ENCODE results near the gene IPO11. TPM values are rescaled to one million over a fixed set of nuclear protein-coding genes. Genes with fewer than 3 reads are reported as not detected.
"Not testable (repeated sequence)": the region's sequence is repeated elsewhere in the genome, so short reads cannot be mapped to it uniquely, and the experiment has no call there.

The IPO11 gene
- total and polyA plus RNA-seq, 5 donors from 2014 or later: 3.7 to 23.3 (median 6.8) TPM

DNA sequence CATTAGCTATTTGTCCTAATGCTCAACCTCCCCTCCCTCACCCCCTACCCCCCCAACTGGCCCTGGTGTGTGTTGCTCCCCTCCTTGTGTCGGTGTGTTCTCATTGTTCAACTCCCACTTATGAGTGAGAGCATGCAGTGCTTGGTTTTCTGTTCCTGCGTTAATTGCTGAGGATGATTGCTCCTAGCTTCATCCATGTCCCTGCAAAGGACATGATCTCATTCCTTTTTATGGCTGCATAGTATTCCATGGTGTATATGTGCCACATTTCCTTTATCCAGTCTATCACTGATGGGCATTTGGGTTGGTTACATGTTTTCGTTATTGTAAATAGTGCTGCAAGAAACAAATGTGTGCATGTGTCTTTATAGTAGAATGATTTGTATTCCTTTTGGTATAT, 153.2 kb downstream of the IPO11 start:
- peaks cover 10% of the 10 kb centered on the region for H3K36me3 ChIP-seq (ENCODE audit: control insufficient read depth, insufficient read depth, low read length)
- not testable (repeated sequence) for H3K27me3 Mint-ChIP-seq; H3K4me1 Mint-ChIP-seq; H3K9me3 ChIP-seq (ENCODE audit: control insufficient read depth in 2 of 2, low read length in 2 of 2); DNase-seq; H3K27ac ChIP-seq (ENCODE audit: insufficient read depth, low read length, poor library complexity, severe bottlenecking); H3K4me1 ChIP-seq (ENCODE audit: control insufficient read depth, insufficient read depth, low read length, poor library complexity, severe bottlenecking); H3K4me3 Mint-ChIP-seq; ATAC-seq (ENCODE audit: low read depth in 2 of 2); H3K27ac Mint-ChIP-seq; H3K4me3 ChIP-seq (ENCODE audit: low read depth, low read length); H3K27me3 ChIP-seq (ENCODE audit: control insufficient read depth, insufficient read depth, low read length)
- Mint-ChIP-seq H3K9me3 (peaks cover 1 to 24% (median 6%) of the 10 kb centered on the region in 7 donors), H3K36me3 (peaks cover 61% of the 10 kb centered on the region)

GRCh38 chr5:62568143-62568542, 155.6 kb downstream of the IPO11 start:
- peaks cover 1 to 24% (median 6%) of the 10 kb centered on the region in 7 donors for H3K9me3 Mint-ChIP-seq
- DNase-seq (no peak), ATAC-seq (ENCODE audit: low read depth in 2 of 2) (no peak)
- Histone ChIP-seq H3K4me1 (ENCODE audit: control insufficient read depth, insufficient read depth, low read length, poor library complexity, severe bottlenecking) (no peaks in the 10 kb centered on the region), H3K9me3 (ENCODE audit: control insufficient read depth in 2 of 2, low read length in 2 of 2) (peaks cover 2 to 5% of the 10 kb centered on the region in 2 experiments), H3K4me3 (ENCODE audit: low read depth, low read length) (no peak overlapping the region), H3K27me3 (ENCODE audit: control insufficient read depth, insufficient read depth, low read length) (no peaks in the 10 kb centered on the region), H3K36me3 (ENCODE audit: control insufficient read depth, insufficient read depth, low read length) (peaks cover 10% of the 10 kb centered on the region), H3K27ac (ENCODE audit: insufficient read depth, low read length, poor library complexity, severe bottlenecking) (no peak overlapping the region)
- H3K4me3 Mint-ChIP-seq: no peak overlapping the region
- H3K27ac Mint-ChIP-seq: no peak overlapping the region
- no peaks in the 10 kb centered on the region for H3K27me3 Mint-ChIP-seq
- H3K4me1 Mint-ChIP-seq: peaks cover 2 to 10% (median 8%) of the 10 kb centered on the region in 4 donors
- H3K36me3 Mint-ChIP-seq: peaks cover 49% of the 10 kb centered on the region

- H3K4me1 Mint-ChIP-seq: peaks cover 2 to 12% (median 6%) of the 10 kb centered on the region in 4 donors
- H3K27ac Mint-ChIP-seq: peak overlapping the region in 1 of 3 donors; percentile 43
- H3K9me3 Mint-ChIP-seq: peaks cover 1 to 24% (median 6%) of the 10 kb centered on the region in 7 donors
- no peak overlapping the region for H3K27ac ChIP-seq (ENCODE audit: insufficient read depth, low read length, poor library complexity, severe bottlenecking)
- DNase-seq (no peak), ATAC-seq (ENCODE audit: low read depth in 2 of 2) (no peak)
- peaks cover 49% of the 10 kb centered on the region for H3K36me3 Mint-ChIP-seq
- no peaks in the 10 kb centered on the region for H3K4me1 ChIP-seq (ENCODE audit: control insufficient read depth, insufficient read depth, low read length, poor library complexity, severe bottlenecking)
- peaks cover 10% of the 10 kb centered on the region for H3K36me3 ChIP-seq (ENCODE audit: control insufficient read depth, insufficient read depth, low read length)
- H3K27me3 ChIP-seq (ENCODE audit: control insufficient read depth, insufficient read depth, low read length): no peaks in the 10 kb centered on the region
- no peak overlapping the region for H3K4me3 ChIP-seq (ENCODE audit: low read depth, low read length)
- H3K9me3 ChIP-seq (ENCODE audit: control insufficient read depth in 2 of 2, low read length in 2 of 2): peaks cover 2 to 5% of the 10 kb centered on the region in 2 experiments
- no peaks in the 10 kb centered on the region for H3K27me3 Mint-ChIP-seq
- no peak overlapping the region for H3K4me3 Mint-ChIP-seq
These were observed 156.4 kb downstream of the IPO11 start for GRCh38 chr5:62568800-62569432.

DNA sequence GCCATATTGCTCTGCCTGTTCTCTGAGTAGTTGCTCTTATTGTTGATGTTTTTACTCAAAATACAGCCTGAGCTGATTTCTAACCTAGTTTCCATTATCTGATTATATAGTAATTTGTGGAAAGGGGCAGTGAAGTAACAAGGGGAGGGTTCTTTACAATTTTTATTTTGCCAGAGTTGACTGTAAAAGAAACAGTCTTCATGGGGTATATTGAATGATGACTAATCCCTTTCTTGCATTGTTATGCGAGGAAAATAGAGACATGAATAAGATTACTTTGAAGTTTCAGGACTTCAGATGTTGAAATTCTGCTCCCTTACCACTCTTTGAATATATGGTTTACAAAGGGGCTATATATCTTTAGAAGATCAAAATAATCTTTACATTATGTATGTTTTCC, 156.9 kb downstream of the IPO11 start:
- no peak overlapping the region for H3K4me3 ChIP-seq (ENCODE audit: low read depth, low read length)
- Mint-ChIP-seq H3K4me1 (peaks cover 4 to 12% (median 6%) of the 10 kb centered on the region in 4 donors), H3K27ac (peak overlapping the region in 1 of 3 donors; percentile 43), H3K9me3 (peaks cover 1 to 24% (median 6%) of the 10 kb centered on the region in 7 donors), H3K36me3 (peaks cover 51% of the 10 kb centered on the region), H3K27me3 (no peaks in the 10 kb centered on the region), H3K4me3 (no peak overlapping the region)
- H3K27ac ChIP-seq (ENCODE audit: insufficient read depth, low read length, poor library complexity, severe bottlenecking): no peak overlapping the region
- H3K27me3 ChIP-seq (ENCODE audit: control insufficient read depth, insufficient read depth, low read length): no peaks in the 10 kb centered on the region
- H3K4me1 ChIP-seq (ENCODE audit: control insufficient read depth, insufficient read depth, low read length, poor library complexity, severe bottlenecking): no peaks in the 10 kb centered on the region
- H3K9me3 ChIP-seq (ENCODE audit: control insufficient read depth in 2 of 2, low read length in 2 of 2): peaks cover 2 to 5% of the 10 kb centered on the region in 2 experiments
- H3K36me3 ChIP-seq (ENCODE audit: control insufficient read depth, insufficient read depth, low read length): peaks cover 10% of the 10 kb centered on the region
- ATAC-seq (ENCODE audit: low read depth in 2 of 2) (no peak), DNase-seq (no peak)

DNA sequence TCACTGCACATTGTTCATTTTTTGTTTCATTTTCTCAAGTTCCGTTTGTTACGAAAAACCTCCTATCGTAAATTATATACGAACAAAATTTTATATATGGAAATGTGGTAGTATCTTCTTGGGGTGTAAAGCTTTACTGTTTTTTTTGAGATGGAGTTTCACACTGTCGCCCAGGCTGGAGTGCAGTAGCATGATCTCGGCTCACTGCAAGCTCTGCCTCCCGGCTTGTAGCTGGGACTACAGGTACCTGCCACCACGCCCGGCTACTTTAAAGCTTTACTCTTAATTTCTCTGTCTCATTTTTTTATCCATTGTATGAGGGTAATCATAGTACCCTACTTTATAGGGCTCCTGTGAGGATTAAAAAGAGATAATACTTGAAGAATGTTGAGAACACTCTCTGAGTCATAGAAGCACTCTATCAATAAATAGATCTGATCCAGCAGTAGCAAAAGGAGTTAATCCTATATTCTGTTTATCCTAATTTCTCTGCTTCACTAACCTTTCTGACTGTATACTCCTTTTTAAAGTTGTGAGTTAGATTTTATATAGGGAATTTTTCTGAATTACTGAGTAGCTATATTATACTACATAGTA, 160.5 kb downstream of the IPO11 start:
- Mint-ChIP-seq H3K4me3 (no peak overlapping the region), H3K27me3 (no peaks in the 10 kb centered on the region), H3K36me3 (peaks cover 29% of the 10 kb centered on the region), H3K9me3 (peaks cover 0 to 11% (median 1%) of the 10 kb centered on the region in 7 donors), H3K4me1 (peaks cover 10 to 28% (median 22%) of the 10 kb centered on the region in 4 donors), H3K27ac (peak overlapping the region in 1 of 3 donors; percentile 10)
- Histone ChIP-seq H3K27me3 (ENCODE audit: control insufficient read depth, insufficient read depth, low read length) (no peaks in the 10 kb centered on the region), H3K27ac (ENCODE audit: insufficient read depth, low read length, poor library complexity, severe bottlenecking) (no peak overlapping the region), H3K9me3 (ENCODE audit: control insufficient read depth in 2 of 2, low read length in 2 of 2) (peaks cover 2% of the 10 kb centered on the region in 2 experiments), H3K36me3 (ENCODE audit: control insufficient read depth, insufficient read depth, low read length) (peaks cover 2% of the 10 kb centered on the region), H3K4me1 (ENCODE audit: control insufficient read depth, insufficient read depth, low read length, poor library complexity, severe bottlenecking) (peaks cover 3% of the 10 kb centered on the region), H3K4me3 (ENCODE audit: low read depth, low read length) (no peak overlapping the region)
- DNase-seq (no peak), ATAC-seq (ENCODE audit: low read depth in 2 of 2) (no peak)

DNA sequence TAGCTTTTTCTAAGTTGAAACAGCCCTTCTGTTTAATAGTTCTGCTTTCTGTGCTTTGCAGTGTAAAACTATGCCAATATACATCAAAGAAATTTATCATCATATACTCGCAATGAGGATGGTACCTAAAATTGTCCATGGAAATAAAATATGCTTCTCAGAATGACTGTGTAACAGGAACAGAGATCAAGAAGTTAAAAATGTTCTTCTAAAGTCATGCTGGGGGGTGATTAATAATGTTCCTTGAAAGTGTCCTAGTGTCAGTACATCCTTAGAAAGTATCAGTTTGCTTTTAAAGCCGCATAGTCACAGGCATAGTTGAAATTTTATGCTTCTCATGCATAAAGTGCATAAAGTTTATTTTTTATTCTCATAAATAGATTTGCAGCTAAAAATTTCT, 162.0 kb downstream of the IPO11 start:
- Histone ChIP-seq H3K27ac (ENCODE audit: insufficient read depth, low read length, poor library complexity, severe bottlenecking) (no peak overlapping the region), H3K9me3 (ENCODE audit: control insufficient read depth in 2 of 2, low read length in 2 of 2) (no peaks in the 10 kb centered on the region), H3K4me1 (ENCODE audit: control insufficient read depth, insufficient read depth, low read length, poor library complexity, severe bottlenecking) (peaks cover 14% of the 10 kb centered on the region), H3K4me3 (ENCODE audit: low read depth, low read length) (no peak overlapping the region), H3K27me3 (ENCODE audit: control insufficient read depth, insufficient read depth, low read length) (no peaks in the 10 kb centered on the region), H3K36me3 (ENCODE audit: control insufficient read depth, insufficient read depth, low read length) (no peaks in the 10 kb centered on the region)
- H3K27me3 Mint-ChIP-seq: no peaks in the 10 kb centered on the region
- no peaks in the 10 kb centered on the region for H3K9me3 Mint-ChIP-seq
- H3K36me3 Mint-ChIP-seq: peaks cover 16% of the 10 kb centered on the region
- ATAC-seq (ENCODE audit: low read depth in 2 of 2): no peak
- no peak overlapping the region for H3K4me3 Mint-ChIP-seq
- peaks cover 12 to 35% (median 23%) of the 10 kb centered on the region in 4 donors for H3K4me1 Mint-ChIP-seq
- peak overlapping the region in 1 of 3 donors; percentile 38 for H3K27ac Mint-ChIP-seq
- DNase-seq: no peak

- H3K36me3 Mint-ChIP-seq: peaks cover 16% of the 10 kb centered on the region
- DNase-seq (no peak), ATAC-seq (ENCODE audit: low read depth in 2 of 2) (no peak)
- Histone ChIP-seq H3K27me3 (ENCODE audit: control insufficient read depth, insufficient read depth, low read length) (no peaks in the 10 kb centered on the region), H3K36me3 (ENCODE audit: control insufficient read depth, insufficient read depth, low read length) (no peaks in the 10 kb centered on the region), H3K4me3 (ENCODE audit: low read depth, low read length) (no peak overlapping the region), H3K27ac (ENCODE audit: insufficient read depth, low read length, poor library complexity, severe bottlenecking) (no peak overlapping the region), H3K9me3 (ENCODE audit: control insufficient read depth in 2 of 2, low read length in 2 of 2) (no peaks in the 10 kb centered on the region), H3K4me1 (ENCODE audit: control insufficient read depth, insufficient read depth, low read length, poor library complexity, severe bottlenecking) (peaks cover 14% of the 10 kb centered on the region)
- peaks cover 12 to 36% (median 23%) of the 10 kb centered on the region in 4 donors for H3K4me1 Mint-ChIP-seq
- no peaks in the 10 kb centered on the region for H3K9me3 Mint-ChIP-seq
- peak overlapping the region in 2 of 3 donors; percentile 4 to 49 for H3K27ac Mint-ChIP-seq
- H3K4me3 Mint-ChIP-seq: no peak overlapping the region
- H3K27me3 Mint-ChIP-seq: no peaks in the 10 kb centered on the region
These were observed 162.5 kb downstream of the IPO11 start for GRCh38 chr5:62575066-62575465.

Data from CD4-positive, CD25-positive, alpha-beta regulatory T cell (primary cell).